Cardiac muscle cell (in vitro differentiated cells and primary cell): ENCODE results near the gene MICAL2. TPM values are rescaled to one million over a fixed set of nuclear protein-coding genes. Genes with fewer than 3 reads are reported as not detected.

Experiments
- DNase-seq, 2 donors: peaks; one replicate each; pipeline versions ENCODE4 v3.0.0 to v3.0.0-alpha.2; 2010 to 2017; ENCODE audit warnings: low read depth in 1 of 2, low spot score in 1 of 2
- H3K27ac ChIP-seq: fragments of 200-600 bp; sonication (generic); 2 replicates; pipeline ENCODE4 v1.5.1; 2016
- H3K27me3 ChIP-seq: fragments of 200-600 bp; sonication (generic); 2 replicates; pipeline ENCODE4 v1.6.0; 2016; ENCODE audit warnings: control low read depth
- H3K36me3 ChIP-seq: fragments of 200-600 bp; sonication (generic); 2 replicates; pipeline ENCODE4 v1.5.1; 2016; ENCODE audit warnings: control low read depth
- H3K4me1 ChIP-seq: fragments of 200-600 bp; sonication (generic); 2 replicates; pipeline ENCODE4 v1.8.1; 2017; ENCODE audit warnings: low read depth, mild to moderate bottlenecking, mixed run types
- H3K4me3 ChIP-seq: fragments of 200-600 bp; sonication (generic); 2 replicates; pipeline ENCODE4 v1.5.1; 2016; ENCODE audit warnings: mild to moderate bottlenecking
- H3K9me3 ChIP-seq: fragments of 200-600 bp; sonication (generic); 2 replicates; pipeline ENCODE4 v1.5.1; 2017; ENCODE audit warnings: low read depth, mild to moderate bottlenecking, control low read depth
- polyA plus RNA-seq: library from polyadenylated mRNA; unstranded; fragments of >200 nt; fragmentation: Nextera tagmentation; extraction: Ambion mirVana; gene quantifications from 2 replicates; pipeline ENCODE4 v1.2.1, GENCODE V29; 2016
- total RNA-seq: library from RNA; depleted of rRNA; stranded (reverse); fragments of >200 nt; gene quantifications from 2 replicates; pipeline ENCODE4 v1.2.3, GENCODE V29; 2016
- TF ChIP-seq, protein P1 (sequence below): IDR thresholded peaks from 2 replicates; pipeline ENCODE4 v1.5.1; 2012; ENCODE audit warnings: low read depth, mild to moderate bottlenecking, low read length

Gene MICAL2
- total and polyA plus RNA-seq, 2 experiments from 2014 or later = 153 to 178 TPM

DNA sequence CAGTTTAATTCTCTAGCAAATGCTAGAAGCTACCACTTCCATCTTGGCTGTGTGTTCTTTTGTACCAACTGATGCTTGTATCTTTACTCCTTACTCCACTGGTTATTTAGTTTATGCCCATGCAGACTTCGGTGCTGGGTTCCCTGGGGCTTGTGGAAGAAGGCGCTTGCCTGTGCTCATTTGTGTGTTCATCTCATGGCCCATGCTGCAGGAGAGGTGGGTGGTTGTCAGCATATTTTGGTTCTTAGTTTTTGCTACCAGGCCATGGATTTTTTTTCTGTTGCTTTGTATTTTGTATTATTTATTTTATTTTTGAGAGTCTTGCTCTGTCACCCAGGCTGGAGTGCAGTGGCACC is 22.4 kb downstream of the MICAL2 start:
- H3K4me1 ChIP-seq = peaks cover 10% of the 10 kb centered on the region
- TF ChIP-seq, protein P1, sequence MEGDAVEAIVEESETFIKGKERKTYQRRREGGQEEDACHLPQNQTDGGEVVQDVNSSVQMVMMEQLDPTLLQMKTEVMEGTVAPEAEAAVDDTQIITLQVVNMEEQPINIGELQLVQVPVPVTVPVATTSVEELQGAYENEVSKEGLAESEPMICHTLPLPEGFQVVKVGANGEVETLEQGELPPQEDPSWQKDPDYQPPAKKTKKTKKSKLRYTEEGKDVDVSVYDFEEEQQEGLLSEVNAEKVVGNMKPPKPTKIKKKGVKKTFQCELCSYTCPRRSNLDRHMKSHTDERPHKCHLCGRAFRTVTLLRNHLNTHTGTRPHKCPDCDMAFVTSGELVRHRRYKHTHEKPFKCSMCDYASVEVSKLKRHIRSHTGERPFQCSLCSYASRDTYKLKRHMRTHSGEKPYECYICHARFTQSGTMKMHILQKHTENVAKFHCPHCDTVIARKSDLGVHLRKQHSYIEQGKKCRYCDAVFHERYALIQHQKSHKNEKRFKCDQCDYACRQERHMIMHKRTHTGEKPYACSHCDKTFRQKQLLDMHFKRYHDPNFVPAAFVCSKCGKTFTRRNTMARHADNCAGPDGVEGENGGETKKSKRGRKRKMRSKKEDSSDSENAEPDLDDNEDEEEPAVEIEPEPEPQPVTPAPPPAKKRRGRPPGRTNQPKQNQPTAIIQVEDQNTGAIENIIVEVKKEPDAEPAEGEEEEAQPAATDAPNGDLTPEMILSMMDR = no peak
- no peak overlapping the region for H3K27ac ChIP-seq
- H3K9me3 ChIP-seq = no peaks in the 10 kb centered on the region
- no peaks in the 10 kb centered on the region for H3K27me3 ChIP-seq
- no peaks in the 10 kb centered on the region for H3K36me3 ChIP-seq
- H3K4me3 ChIP-seq = no peak overlapping the region
- no peak for DNase-seq

DNA sequence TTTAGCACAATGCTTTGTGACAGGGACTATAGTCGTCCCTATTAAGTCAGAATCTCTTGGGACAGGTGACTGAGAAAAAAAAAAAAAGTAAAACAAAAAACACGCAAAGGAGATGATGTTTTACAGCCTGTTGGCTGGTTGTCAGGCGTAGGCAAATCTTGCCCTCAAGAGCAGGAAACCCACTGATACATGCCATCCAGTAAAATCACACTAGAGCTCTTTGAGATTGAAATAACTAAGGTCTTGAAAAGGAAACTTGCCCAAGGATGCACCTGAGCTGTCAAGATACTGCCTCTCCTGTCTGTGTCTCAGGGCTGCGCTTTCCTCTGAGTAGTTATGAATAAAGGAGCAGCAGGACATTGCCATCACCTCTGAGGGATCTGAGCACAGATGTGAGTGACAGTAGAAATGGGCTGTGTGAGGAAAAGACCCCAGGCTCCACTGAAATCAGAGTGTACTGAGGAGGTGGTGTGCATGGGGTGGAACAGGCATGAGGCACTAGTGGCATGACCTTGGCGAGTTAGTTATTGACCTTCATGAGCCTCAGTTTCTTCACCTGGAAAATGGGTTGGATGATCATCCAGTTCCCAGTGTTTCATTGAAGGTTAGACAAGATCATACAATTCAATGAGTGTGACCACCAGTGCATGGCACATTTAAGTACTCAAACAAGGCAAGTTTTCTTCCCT is 23.3 kb downstream of the MICAL2 start:
- Histone ChIP-seq H3K9me3 (no peaks in the 10 kb centered on the region), H3K27me3 (no peaks in the 10 kb centered on the region), H3K4me1 (peaks cover 14% of the 10 kb centered on the region), H3K4me3 (no peak overlapping the region), H3K27ac (peak overlapping the region; percentile 30), H3K36me3 (no peaks in the 10 kb centered on the region)
- no peak for DNase-seq
- TF ChIP-seq, protein P1 = no peak

DNA sequence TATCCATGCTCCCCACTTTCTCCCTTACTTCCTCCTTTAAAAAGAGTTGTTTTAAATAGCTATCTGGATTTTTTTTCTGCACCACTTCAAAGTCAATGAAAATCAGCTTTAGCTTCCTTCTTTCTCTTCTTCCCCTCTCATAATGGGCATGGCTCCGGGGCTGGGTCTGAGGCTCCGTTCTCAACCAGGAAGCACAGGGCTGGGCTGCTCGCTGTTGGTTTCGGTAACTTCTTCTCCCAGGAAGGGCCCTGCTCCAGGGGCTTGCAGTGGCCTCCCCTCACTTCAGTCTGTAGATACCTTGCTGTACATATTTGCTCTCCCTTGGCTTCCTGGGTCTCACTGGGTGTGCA is 23.8 kb downstream of the MICAL2 start:
- Histone ChIP-seq H3K27me3 (no peaks in the 10 kb centered on the region), H3K4me3 (no peak overlapping the region), H3K4me1 (peaks cover 14% of the 10 kb centered on the region), H3K36me3 (no peaks in the 10 kb centered on the region), H3K9me3 (no peaks in the 10 kb centered on the region), H3K27ac (peak overlapping the region; percentile 30)
- TF ChIP-seq, protein P1 = no peak
- no peak for DNase-seq

DNA sequence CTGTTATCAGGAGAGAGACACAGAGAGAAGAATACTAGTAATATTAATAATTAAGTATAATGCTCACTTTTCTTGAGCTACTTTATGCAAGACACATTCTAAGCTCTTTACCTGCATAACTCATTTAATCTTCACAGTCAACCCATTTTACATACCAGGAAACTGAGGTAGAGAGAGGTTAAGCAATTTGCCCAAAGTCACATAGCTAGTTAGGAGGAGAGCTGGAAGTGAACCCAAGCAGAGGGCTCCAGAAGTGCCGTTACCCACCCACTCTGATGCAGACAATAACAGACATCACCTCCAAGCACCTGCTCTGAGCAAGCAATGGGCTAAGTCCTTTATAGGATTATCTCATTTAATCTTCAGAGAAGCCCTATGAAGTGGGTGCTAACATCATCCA is 24.8 kb downstream of the MICAL2 start:
- no peaks in the 10 kb centered on the region for H3K36me3 ChIP-seq
- DNase-seq = no peak
- H3K27me3 ChIP-seq = no peaks in the 10 kb centered on the region
- peaks cover 20% of the 10 kb centered on the region for H3K4me1 ChIP-seq
- TF ChIP-seq, protein P1 = no peak
- no peaks in the 10 kb centered on the region for H3K9me3 ChIP-seq
- H3K27ac ChIP-seq = no peak overlapping the region
- no peak overlapping the region for H3K4me3 ChIP-seq

DNA sequence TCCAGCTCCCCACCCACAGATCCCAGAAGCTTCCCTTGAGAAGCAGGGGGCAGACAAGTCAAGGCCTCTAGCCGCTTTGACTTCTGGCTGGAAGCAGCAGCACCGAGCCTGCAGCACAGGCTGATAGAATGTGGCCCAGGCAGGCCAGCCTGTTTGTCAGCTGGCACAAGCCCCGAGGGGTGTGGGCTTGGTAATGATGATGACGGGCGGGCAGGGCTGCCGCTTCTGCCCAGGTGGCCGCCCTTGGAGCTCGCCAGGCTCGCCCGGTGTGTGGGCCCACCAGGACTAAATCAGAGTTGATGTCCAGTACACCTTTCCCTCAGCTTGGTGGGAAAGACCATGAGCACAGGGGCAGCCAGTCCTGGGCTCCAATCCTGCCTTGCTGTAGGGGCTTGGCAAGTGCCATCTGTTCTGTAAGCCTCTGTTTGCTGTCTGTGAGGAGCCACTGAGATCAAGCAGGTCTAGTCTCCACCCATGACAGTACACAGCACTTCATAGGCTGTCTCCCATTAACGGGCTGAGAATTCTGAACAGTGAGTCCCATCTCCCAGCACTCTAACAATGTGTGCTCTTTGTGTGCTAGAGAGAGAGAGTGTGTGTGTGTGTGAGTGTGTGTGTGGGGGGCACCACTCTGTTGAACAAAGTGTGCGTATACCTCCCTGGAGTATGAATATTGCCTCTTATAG is 26.8 kb downstream of the MICAL2 start:
- TF ChIP-seq, protein P1 = no peak
- no peak overlapping the region for H3K4me3 ChIP-seq
- H3K36me3 ChIP-seq = no peaks in the 10 kb centered on the region
- H3K27ac ChIP-seq = peak overlapping the region; percentile 62
- H3K9me3 ChIP-seq = no peaks in the 10 kb centered on the region
- peaks cover 22% of the 10 kb centered on the region for H3K4me1 ChIP-seq
- no peaks in the 10 kb centered on the region for H3K27me3 ChIP-seq
- DNase-seq = no peak
